Keratinocyte (primary cell): Measurements from ENCODE around the gene RBM22.

Source experiments
- EZH2 ChIP-seq: IDR thresholded peaks from one replicate; pipeline ENCODE4 v1.6.1; 2012; ENCODE audit warnings: inconsistent platforms, mild to moderate bottlenecking, low read length, moderate library complexity
- TF ChIP-seq, protein P1 (sequence below), 3 experiments: IDR thresholded peaks in 1 of 3; conservative IDR thresholded peaks in 1 of 3; optimal IDR thresholded peaks in 1 of 3; 2 replicates in 2 of 3; 3 replicates in 1 of 3; pipeline versions ENCODE3 to v1.5.1; 2011; ENCODE audit warnings: low read length in 3 of 3, mild to moderate bottlenecking in 3 of 3, moderate library complexity in 2 of 3, control low read depth in 1 of 3, inconsistent platforms in 1 of 3; ENCODE audit not compliant: insufficient read depth in 2 of 3; ENCODE audit errors: extremely low read depth in 1 of 3

GRCh38 chr5:150710165-150710564 is 9.3 kb upstream of the RBM22 start:
- TF ChIP-seq, protein P1, sequence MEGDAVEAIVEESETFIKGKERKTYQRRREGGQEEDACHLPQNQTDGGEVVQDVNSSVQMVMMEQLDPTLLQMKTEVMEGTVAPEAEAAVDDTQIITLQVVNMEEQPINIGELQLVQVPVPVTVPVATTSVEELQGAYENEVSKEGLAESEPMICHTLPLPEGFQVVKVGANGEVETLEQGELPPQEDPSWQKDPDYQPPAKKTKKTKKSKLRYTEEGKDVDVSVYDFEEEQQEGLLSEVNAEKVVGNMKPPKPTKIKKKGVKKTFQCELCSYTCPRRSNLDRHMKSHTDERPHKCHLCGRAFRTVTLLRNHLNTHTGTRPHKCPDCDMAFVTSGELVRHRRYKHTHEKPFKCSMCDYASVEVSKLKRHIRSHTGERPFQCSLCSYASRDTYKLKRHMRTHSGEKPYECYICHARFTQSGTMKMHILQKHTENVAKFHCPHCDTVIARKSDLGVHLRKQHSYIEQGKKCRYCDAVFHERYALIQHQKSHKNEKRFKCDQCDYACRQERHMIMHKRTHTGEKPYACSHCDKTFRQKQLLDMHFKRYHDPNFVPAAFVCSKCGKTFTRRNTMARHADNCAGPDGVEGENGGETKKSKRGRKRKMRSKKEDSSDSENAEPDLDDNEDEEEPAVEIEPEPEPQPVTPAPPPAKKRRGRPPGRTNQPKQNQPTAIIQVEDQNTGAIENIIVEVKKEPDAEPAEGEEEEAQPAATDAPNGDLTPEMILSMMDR (optimal IDR thresholded peaks at IDR 0.05 in 1 of 3, IDR thresholded peaks at IDR 0.05 in 1 of 3, conservative IDR thresholded peaks at IDR 0.05 in 1 of 3; ENCODE audit: extremely low read depth in 1 of 3, insufficient read depth in 2 of 3, low read length in 3 of 3) = peak in 2 of 3 experiments; percentile 18 to 36
- no peak for TF ChIP-seq EZH2
